Heart right ventricle (tissue), 16 donors: ENCODE measurements around the gene RASGRF2. TPM values are rescaled to one million over a fixed set of nuclear protein-coding genes. Genes with fewer than 3 reads are reported as not detected.
A peak's percentile ranks its signal among the peaks of the same experiment; 100 is the strongest.

ENCODE experiments used
- ATAC-seq, 8 donors: fragments of 200-7000 bp; cut with Tn5 transposase; one replicate each; pipeline ENCODE4 v1.9.1; 2020; ENCODE audit warnings: mild to moderate bottlenecking in 8 of 8, moderate library complexity in 8 of 8, moderate number of reproducible peaks in 1 of 8
- DNase-seq, 2 donors: peaks; one replicate each; pipeline ENCODE4 v3.0.0-alpha.2; 2020
- H3K27ac ChIP-seq, 10 donors: fragments of 200-600 bp; sonication (generic) in 2 of 10; one replicate each; pipeline versions ENCODE4 v1.5.0 to v1.8.0; 2020 to 2022; ENCODE audit warnings: mild to moderate bottlenecking in 3 of 10
- H3K27me3 ChIP-seq, 7 donors: fragments of 200-600 bp; one replicate each; pipeline ENCODE4 v1.8.0; 2021 to 2022; ENCODE audit warnings: mild to moderate bottlenecking in 2 of 7
- H3K36me3 ChIP-seq, 9 donors: fragments of 200-600 bp; sonication (generic) in 1 of 9; one replicate each; pipeline versions ENCODE4 v1.5.0 to v1.8.0; 2020 to 2022; ENCODE audit warnings: mild to moderate bottlenecking in 2 of 9
- H3K4me1 ChIP-seq, 9 donors: fragments of 200-600 bp; sonication (generic) in 1 of 9; one replicate each; pipeline versions ENCODE4 v1.5.0 to v1.8.0; 2020 to 2022; ENCODE audit warnings: mild to moderate bottlenecking in 4 of 9
- H3K4me3 ChIP-seq, 10 donors: fragments of 200-600 bp; sonication (generic) in 2 of 10; one replicate each; pipeline versions ENCODE4 v1.5.0 to v1.8.0; 2020 to 2022; ENCODE audit warnings: mild to moderate bottlenecking in 7 of 10, moderate library complexity in 2 of 10
- H3K9me3 ChIP-seq, 11 donors: fragments of 200-600 bp in 10 of 11; sonication (generic) in 2 of 11; one replicate each; pipeline versions ENCODE4 v1.5.0 to v1.8.0; 2013 to 2022; ENCODE audit warnings: mild to moderate bottlenecking in 2 of 11, control low read depth in 1 of 11, moderate library complexity in 1 of 11
- CTCF ChIP-seq, 9 donors: fragments of 200-600 bp; sonication (generic) in 2 of 9; IDR thresholded peaks; one replicate each; pipeline versions ENCODE4 v1.5.0 to v1.8.0; 2021 to 2022; ENCODE audit warnings: antibody characterized with exemption in 9 of 9, mild to moderate bottlenecking in 5 of 9, moderate library complexity in 1 of 9
- WGBS, 2 donors: extraction: QIAGEN DNeasy Blood & Tissue Kit; methylation state at CpG; one replicate each; pipeline ENCODE4 v1.1.7; 2013; ENCODE audit warnings: inconsistent platforms in 1 of 2; 5-methylcytosine and 5-hydroxymethylcytosine counted together
- intact Hi-C, 10 donors: fragments of 100-400 bp; cut with DNase I; formaldehyde crosslinking; loops; one replicate each; pipeline versions ENCODE4 v1.11.1 to v1.14.2; 2022
- polyA plus RNA-seq, 2 donors: library from polyadenylated mRNA; stranded (reverse); fragments of 200-250 nt; gene quantifications; one replicate each; pipeline ENCODE4 v1.2.3, GENCODE V29; 2013
- total RNA-seq, 10 donors: library from RNA; stranded (reverse); fragmentation: NEBNext Ultra II Directional in 3 of 10; extraction: Animal tissue kit (Norgen Biotek cat#: 25700) in 3 of 10; gene quantifications; one replicate each; pipeline versions ENCODE4 v1.2.1 to v1.2.4, GENCODE V29; 2021 to 2023
- donor health status: Arrhythmogenic right ventricular cardiomyopathy.
- donor health status: ischemic (EF 13 %, LVEDD 7.1; RV severe dilation, severe dysfunction).
- donor health status: healthy with polysubstance abuse.
- donor health status: DM: no; HTN: yes; CAD: no.
- donor health status: DM: no; HTN: no; CAD: no.
- donor health status: ischemic (EF 25% LVEDD 6.9; RV normal size, moderate dysfunction).
- donor health status: ischemic (EF 25% LVEDD 5.7; RV mildly dilated, moderate dysfunction).
- donor health status: healthy.
- donor health status: DM: yes; HTN: yes; CAD: no.
- donor health status: Ischemic cardiomyopathy.
- donor health status: ischemic (EF 35%, LVEDD 5.7; RV mildly dilated, moderate dysfunction).
- donor health status: nonischemic (EF 11% LVEDD 7.7; RV severe dilation, severe dysfunction).
- donor health status: DM: yes; HTN: yes; CAD: no.
- donor health status: PGD.
- donor health status: ischemic (EF 29% LVEDD 5.4; RV normal size, mild dysfunction).
- donor health status: nonischemic (EF 23%, LVEDD 6.1; RV moderate dilation, normal function).

The RASGRF2 gene
- total and polyA plus RNA-seq, 12 donors = 2.9 to 13.4 (median 6.8) TPM

- Histone ChIP-seq H3K4me3 (no peak overlapping the region), H3K4me1 (no peaks in the 10 kb centered on the region)
- ATAC-seq = no peak
Observed at GRCh38 chr5:80935811-80936385, 24.3 kb upstream of the RASGRF2 start.

GRCh38 chr5:80936881-80937280, 23.3 kb upstream of the RASGRF2 start:
- WGBS, 2 donors = 88% methylated on average over 3 of the region's 3 CpGs
- no peak for TF ChIP-seq CTCF (IDR thresholded peaks at IDR 0.05)
- DNase-seq = no peak
- no peak overlapping the region for H3K4me3 ChIP-seq
- H3K4me1 ChIP-seq = no peaks in the 10 kb centered on the region
- no peak overlapping the region for H3K27ac ChIP-seq
- H3K27me3 ChIP-seq = peaks cover 0 to 4% (median 0%) of the 10 kb centered on the region in 7 donors
- H3K9me3 ChIP-seq = no peaks in the 10 kb centered on the region
- no peak for ATAC-seq
- intact Hi-C loops = no loop called here
- H3K36me3 ChIP-seq = no peaks in the 10 kb centered on the region

More at GRCh38 chr5:80935811-80936385, 24.3 kb upstream of the RASGRF2 start:
- Histone ChIP-seq H3K27ac (no peak overlapping the region), H3K36me3 (no peaks in the 10 kb centered on the region), H3K9me3 (no peaks in the 10 kb centered on the region), H3K27me3 (no peaks in the 10 kb centered on the region)
- 63 to 67% methylated on average over 3 of the region's 3 CpGs for WGBS, 2 donors
- intact Hi-C loops = no loop called here
- TF ChIP-seq CTCF (IDR thresholded peaks at IDR 0.05) = peak in 3 of 9 donors; percentile 11 to 14 (median 12)
- DNase-seq = no peak

- Histone ChIP-seq H3K4me1 (no peaks in the 10 kb centered on the region), H3K27ac (no peak overlapping the region), H3K27me3 (peaks cover 0 to 4% (median 0%) of the 10 kb centered on the region in 7 donors), H3K9me3 (no peaks in the 10 kb centered on the region), H3K4me3 (no peak overlapping the region), H3K36me3 (no peaks in the 10 kb centered on the region)
- WGBS, 2 donors = 81% methylated on average over 9 of the region's 9 CpGs
- ATAC-seq = no peak
- no peak for DNase-seq
- intact Hi-C loops = no loop called here
- no peak for TF ChIP-seq CTCF (IDR thresholded peaks at IDR 0.05)
Observed at GRCh38 chr5:80937584-80938356, 22.4 kb upstream of the RASGRF2 start.

- H3K9me3 ChIP-seq = peaks cover 0 to 10% (median 0%) of the 10 kb centered on the region in 11 donors
- peaks cover 0 to 4% (median 0%) of the 10 kb centered on the region in 7 donors for H3K27me3 ChIP-seq
- no peak for ATAC-seq
- no peak overlapping the region for H3K4me3 ChIP-seq
- H3K4me1 ChIP-seq = no peaks in the 10 kb centered on the region
- intact Hi-C loops = no loop called here
- 90 to 100% methylated on average over 1 of the region's 1 CpG for WGBS, 2 donors
- H3K27ac ChIP-seq = no peak overlapping the region
- H3K36me3 ChIP-seq = no peaks in the 10 kb centered on the region
- no peak for TF ChIP-seq CTCF (IDR thresholded peaks at IDR 0.05)
- no peak for DNase-seq
Observed at GRCh38 chr5:80941496-80941895, 18.7 kb upstream of the RASGRF2 start.
